DLD1 (cell line): ENCODE measurements around the gene NSL1.
"Not testable (repeated sequence)": the region's sequence is repeated elsewhere in the genome, so short reads cannot be mapped to it uniquely, and the experiment has no call there.

Experiments used
- in situ Hi-C: cut with HindIII; loops from 2 replicates; pipeline ENCODE4 v1.10.0; 2017; ENCODE audit warnings: low sequenced_read_pairs

Gene NSL1

DNA sequence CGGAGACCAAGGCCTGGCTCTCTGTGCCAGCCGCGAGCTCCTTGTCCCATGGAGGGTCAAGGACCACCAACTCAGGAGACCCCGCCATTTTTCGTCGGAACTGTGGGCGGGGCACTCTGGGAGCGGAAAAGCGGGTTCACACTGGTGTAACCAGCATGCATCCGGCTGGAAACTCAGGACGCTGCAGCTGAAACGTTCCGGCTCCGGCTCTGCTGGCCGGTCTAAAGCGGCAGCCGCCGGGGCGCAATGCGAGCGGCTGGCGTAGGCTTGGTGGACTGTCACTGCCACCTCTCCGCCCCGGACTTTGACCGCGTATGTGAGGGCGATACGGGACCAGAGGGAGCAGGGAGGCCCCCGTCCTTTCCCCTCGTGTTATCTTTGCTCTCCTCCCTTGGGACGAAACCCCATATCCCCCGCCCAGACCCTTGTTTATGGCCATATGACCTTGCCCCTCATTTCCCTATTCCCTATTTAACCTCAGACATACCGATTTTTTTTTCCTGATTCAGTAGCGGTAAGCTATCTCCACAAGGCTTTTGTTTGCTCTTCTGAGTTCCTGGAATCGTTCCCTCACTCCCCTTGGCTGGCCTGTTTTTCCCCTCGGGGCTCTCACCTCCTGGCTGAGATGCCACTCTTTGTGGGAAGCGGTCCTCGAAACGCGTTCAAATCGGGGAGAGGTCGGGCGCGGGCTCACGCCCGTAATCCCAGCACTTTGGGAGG is at the start of gene NSL1, which contains the start of gene TATDN3:
Gene NSL1 (minus strand): TSS at position 102 of the 720 bp plus-strand sequence. CDS start 14 bp downstream, at position 88.
Gene TATDN3 (plus strand): TSS at position 219 of the 720 bp plus-strand sequence. CDS start 28 bp downstream, at position 247.
- in situ Hi-C loops = no loop called here

GRCh38 chr1:212838145-212838544 is 46.6 kb upstream of the NSL1 start:
- in situ Hi-C loops = no loop called here

DNA sequence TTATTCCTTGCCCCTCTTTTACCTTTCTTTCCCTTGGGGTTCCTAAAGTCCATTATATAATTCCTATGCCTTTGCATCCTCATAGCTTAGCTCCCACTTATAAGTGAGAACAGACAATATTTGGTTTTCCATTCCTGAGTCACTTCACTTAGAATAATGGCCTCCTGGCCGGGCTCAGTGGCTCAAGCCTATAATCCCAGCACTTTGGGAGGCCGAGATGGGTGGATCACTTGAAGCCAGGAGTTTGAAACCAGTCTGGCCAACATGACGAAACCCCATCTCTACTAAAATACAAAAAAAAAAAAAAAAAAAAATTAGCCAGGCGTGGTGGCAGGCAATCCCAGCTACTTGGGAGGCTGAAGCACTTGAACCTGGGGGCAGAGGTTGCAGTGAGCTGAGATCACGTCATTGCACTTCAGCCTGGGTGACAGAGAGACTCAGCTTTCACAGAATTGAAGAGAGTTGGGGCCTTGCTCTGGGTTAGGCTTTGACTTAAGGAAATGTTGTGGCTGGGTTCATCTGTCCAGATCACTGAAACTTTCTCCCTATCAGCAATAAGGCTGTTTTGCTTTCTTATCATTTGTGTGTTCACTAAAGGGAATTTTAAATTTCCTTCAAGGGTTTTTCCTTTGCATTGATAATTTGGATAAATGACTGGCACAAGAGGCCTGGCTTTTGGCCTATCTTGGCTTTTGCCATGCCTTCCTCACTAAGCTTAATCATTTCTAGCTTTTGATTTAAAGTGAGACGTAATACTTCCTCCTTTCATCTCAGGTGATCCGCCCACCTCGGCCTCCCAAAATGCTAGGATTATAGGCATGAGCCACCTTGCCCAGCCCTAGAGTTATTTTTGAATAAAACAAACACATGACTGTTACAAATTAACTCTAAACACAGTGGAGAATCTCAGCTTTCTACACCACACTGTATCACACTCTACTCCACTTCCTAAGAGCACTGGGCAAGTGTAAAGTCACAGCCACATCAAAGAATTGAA is 41.9 kb upstream of the NSL1 start:
- in situ Hi-C loops = not testable (repeated sequence)

DNA sequence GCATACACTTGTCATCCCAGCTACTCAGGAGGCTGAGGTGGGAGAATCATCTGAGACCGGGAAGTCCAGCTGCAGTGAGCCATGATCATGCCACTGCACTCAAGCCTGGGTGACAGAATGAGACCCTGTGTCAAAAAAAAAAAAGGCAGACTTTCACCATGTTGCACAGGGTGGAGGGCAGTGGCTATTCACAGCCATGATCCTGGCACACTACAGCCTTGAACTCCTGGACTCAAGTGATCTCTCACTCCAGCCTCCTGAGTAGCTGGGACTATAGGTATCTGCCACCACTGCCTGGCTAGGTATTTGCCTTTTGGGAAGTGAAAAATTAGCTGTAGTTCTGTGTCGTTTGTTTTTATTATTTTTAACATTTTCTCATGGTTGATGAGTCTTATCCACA is 36.8 kb upstream of the NSL1 start:
- in situ Hi-C loops = no loop called here

- in situ Hi-C loops = no loop called here
Measured at GRCh38 chr1:212827831-212828278, 36.3 kb upstream of the NSL1 start.

GRCh38 chr1:212827171-212827776 is 35.7 kb upstream of the NSL1 start:
- in situ Hi-C loops = no loop called here

- in situ Hi-C loops = no loop called here
Measured at GRCh38 chr1:212825798-212826452, 34.3 kb upstream of the NSL1 start.

- in situ Hi-C loops = no loop called here
Measured at GRCh38 chr1:212824201-212824600, 32.6 kb upstream of the NSL1 start.

DNA sequence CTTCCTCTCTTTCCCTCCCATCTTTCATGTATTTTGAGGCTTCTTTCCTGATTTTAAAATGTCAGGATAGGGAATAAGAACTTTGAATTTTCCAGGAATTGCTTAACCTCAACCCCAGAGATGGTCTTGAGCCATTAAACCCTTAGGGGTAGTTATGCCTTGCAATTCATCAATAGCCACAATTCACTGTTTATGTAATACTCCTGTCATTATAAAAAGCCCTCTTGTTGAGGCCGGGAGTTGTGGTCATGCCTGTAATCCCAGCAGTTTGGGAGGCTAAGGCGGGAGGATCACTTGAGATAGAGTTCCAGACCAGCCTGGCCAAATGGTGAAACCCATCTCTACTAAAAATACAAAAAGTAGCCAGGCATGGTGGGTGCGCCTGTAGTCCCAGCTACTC is 31.4 kb upstream of the NSL1 start:
- in situ Hi-C loops = no loop called here

- in situ Hi-C loops = no loop called here
Measured at GRCh38 chr1:212820969-212821368, 29.4 kb upstream of the NSL1 start.

DNA sequence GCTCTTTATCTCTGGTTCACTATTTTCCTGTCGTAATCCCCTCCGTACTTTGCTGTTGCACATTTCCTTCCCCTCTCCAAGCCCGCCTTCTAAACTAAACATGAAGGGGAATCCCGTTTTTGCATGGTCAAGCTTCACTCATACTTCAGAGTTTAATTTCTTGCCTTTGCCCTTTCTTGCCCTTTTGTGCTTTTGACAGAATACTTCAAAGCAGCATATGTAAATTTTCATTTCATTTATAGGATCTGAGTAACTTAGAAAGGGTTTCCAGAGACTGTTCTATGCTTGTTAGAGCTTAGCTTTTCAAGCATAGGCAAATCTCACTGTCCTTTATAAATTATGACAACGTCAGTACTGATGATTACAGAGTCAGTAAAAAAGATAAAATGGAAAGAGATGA is 28.1 kb upstream of the NSL1 start:
- in situ Hi-C loops = no loop called here

- in situ Hi-C loops = no loop called here
Measured at GRCh38 chr1:212816567-212817278, 25.1 kb upstream of the NSL1 start.

DNA sequence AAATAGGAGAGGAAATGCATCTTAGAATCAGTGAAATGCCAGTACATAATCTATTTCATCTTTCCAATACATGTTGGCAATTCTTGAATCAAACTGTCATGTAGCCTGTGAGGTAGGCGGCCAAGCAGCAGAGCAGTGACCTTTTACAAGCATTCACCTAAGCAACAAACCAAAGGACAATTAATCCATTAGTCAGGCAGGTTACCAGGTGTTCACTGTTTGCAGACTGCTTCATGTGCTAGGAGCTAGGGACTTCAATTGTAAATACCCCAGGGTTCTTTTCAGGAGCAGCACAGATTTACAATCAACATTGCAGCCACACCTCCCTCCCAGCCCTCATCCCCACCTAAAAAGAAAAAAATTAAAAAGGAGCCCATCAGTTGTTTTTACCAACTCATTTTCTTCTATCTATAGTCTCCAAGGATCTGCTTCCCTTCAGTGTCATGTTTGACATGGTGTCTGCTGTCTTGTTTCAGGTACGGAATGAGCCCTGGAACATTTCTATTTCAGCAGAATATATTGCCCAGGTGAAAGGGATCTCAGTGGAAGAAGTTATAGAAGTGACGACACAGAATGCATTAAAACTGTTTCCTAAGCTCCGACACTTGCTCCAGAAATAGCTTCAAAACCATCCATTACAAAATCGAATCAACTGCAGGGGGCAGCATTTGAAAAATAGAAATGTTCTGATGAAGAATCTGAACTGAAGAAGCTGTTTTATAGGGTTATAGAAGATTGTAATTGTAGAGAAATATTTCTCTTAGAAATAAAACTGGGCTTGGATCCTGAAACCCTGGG is 23.2 kb upstream of the NSL1 start:
- in situ Hi-C loops = no loop called here

- in situ Hi-C loops = no loop called here
Measured at GRCh38 chr1:212805767-212806166, 14.2 kb upstream of the NSL1 start.

- in situ Hi-C loops = no loop called here
Measured at GRCh38 chr1:212797681-212798080, 6.1 kb upstream of the NSL1 start.

GRCh38 chr1:212794561-212795014 is 3.0 kb upstream of the NSL1 start:
- in situ Hi-C loops = no loop called here

- in situ Hi-C loops = no loop called here
Measured at GRCh38 chr1:212792396-212792908, 875 bp upstream of the NSL1 start.

DNA sequence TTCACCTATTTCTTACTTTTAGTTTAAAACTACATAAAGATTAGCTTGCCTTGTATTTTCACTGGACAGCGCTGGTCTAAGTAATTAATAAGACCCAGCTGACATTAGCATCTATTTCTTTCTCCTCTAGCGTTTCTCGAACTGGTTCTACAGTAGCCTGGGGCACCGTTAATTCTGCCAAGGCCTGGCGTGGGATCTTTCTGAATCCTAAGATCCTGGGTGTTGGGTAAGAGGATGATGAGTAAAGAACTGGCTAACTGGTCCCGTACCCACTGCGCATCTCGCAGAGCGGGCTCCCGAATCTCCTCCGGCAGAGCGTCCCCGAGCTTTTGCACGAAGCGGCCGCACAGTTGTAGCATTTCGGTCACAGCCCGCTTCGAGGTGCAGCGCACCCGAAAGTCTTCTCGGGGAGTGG is 309 bp downstream of the NSL1 start:
- in situ Hi-C loops = no loop called here

DNA sequence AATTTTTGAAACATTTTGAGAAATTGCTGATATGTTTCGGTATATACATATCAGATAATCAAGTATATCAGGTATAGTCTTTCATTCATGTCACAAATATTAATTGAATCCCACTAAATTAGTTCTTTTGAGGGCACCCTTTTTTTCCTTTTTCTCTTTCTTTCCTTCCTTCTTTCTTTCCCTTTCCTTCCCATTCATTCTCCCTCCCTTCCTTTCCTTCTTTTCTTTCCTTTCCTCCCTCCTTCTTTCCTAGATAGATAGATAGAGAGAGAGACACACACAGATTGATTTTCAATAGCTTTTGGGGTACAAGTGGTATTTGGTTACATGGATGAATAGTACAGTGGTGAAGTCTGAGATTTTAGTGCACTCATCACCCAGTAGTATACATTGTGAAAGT is 5.7 kb downstream of the NSL1 start:
- in situ Hi-C loops = loop anchor here (10.0 kb wide), 2 partner anchors 111 to 321 kb away; no protein-coding TSS in a partner anchor
